Heart right ventricle (tissue), 16 donors: ENCODE data around the gene FAM89A. TPM values are rescaled to one million over a fixed set of nuclear protein-coding genes. Genes with fewer than 3 reads are reported as not detected.
A peak's percentile ranks its signal among the peaks of the same experiment; 100 is the strongest.

Experiments used
- ATAC-seq, 8 donors: fragments of 200-7000 bp; cut with Tn5 transposase; one replicate each; pipeline ENCODE4 v1.9.1; 2020; ENCODE audit warnings: mild to moderate bottlenecking in 8 of 8, moderate library complexity in 8 of 8, moderate number of reproducible peaks in 1 of 8
- DNase-seq, 2 donors: peaks; one replicate each; pipeline ENCODE4 v3.0.0-alpha.2; 2020
- H3K27ac ChIP-seq, 10 donors: fragments of 200-600 bp; sonication (generic) in 2 of 10; one replicate each; pipeline versions ENCODE4 v1.5.0 to v1.8.0; 2020 to 2022; ENCODE audit warnings: mild to moderate bottlenecking in 3 of 10
- H3K27me3 ChIP-seq, 7 donors: fragments of 200-600 bp; one replicate each; pipeline ENCODE4 v1.8.0; 2021 to 2022; ENCODE audit warnings: mild to moderate bottlenecking in 2 of 7
- H3K36me3 ChIP-seq, 9 donors: fragments of 200-600 bp; sonication (generic) in 1 of 9; one replicate each; pipeline versions ENCODE4 v1.5.0 to v1.8.0; 2020 to 2022; ENCODE audit warnings: mild to moderate bottlenecking in 2 of 9
- H3K4me1 ChIP-seq, 9 donors: fragments of 200-600 bp; sonication (generic) in 1 of 9; one replicate each; pipeline versions ENCODE4 v1.5.0 to v1.8.0; 2020 to 2022; ENCODE audit warnings: mild to moderate bottlenecking in 4 of 9
- H3K4me3 ChIP-seq, 10 donors: fragments of 200-600 bp; sonication (generic) in 2 of 10; one replicate each; pipeline versions ENCODE4 v1.5.0 to v1.8.0; 2020 to 2022; ENCODE audit warnings: mild to moderate bottlenecking in 7 of 10, moderate library complexity in 2 of 10
- H3K9me3 ChIP-seq, 11 donors: fragments of 200-600 bp in 10 of 11; sonication (generic) in 2 of 11; one replicate each; pipeline versions ENCODE4 v1.5.0 to v1.8.0; 2013 to 2022; ENCODE audit warnings: mild to moderate bottlenecking in 2 of 11, control low read depth in 1 of 11, moderate library complexity in 1 of 11
- WGBS, 2 donors: extraction: QIAGEN DNeasy Blood & Tissue Kit; methylation state at CpG; one replicate each; pipeline ENCODE4 v1.1.7; 2013; ENCODE audit warnings: inconsistent platforms in 1 of 2; 5-methylcytosine and 5-hydroxymethylcytosine counted together
- intact Hi-C, 10 donors: fragments of 100-400 bp; cut with DNase I; formaldehyde crosslinking; loops; one replicate each; pipeline versions ENCODE4 v1.11.1 to v1.14.2; 2022
- polyA plus RNA-seq, 2 donors: library from polyadenylated mRNA; stranded (reverse); fragments of 200-250 nt; gene quantifications; one replicate each; pipeline ENCODE4 v1.2.3, GENCODE V29; 2013
- total RNA-seq, 10 donors: library from RNA; stranded (reverse); fragmentation: NEBNext Ultra II Directional in 3 of 10; extraction: Animal tissue kit (Norgen Biotek cat#: 25700) in 3 of 10; gene quantifications; one replicate each; pipeline versions ENCODE4 v1.2.1 to v1.2.4, GENCODE V29; 2021 to 2023
- TF ChIP-seq, protein P1 (sequence below), 9 donors: fragments of 200-600 bp; sonication (generic) in 2 of 9; IDR thresholded peaks; one replicate each; pipeline versions ENCODE4 v1.5.0 to v1.8.0; 2021 to 2022; ENCODE audit warnings: antibody characterized with exemption in 9 of 9, mild to moderate bottlenecking in 5 of 9, moderate library complexity in 1 of 9
- donor health status: Arrhythmogenic right ventricular cardiomyopathy.
- donor health status: ischemic (EF 13 %, LVEDD 7.1; RV severe dilation, severe dysfunction).
- donor health status: healthy with polysubstance abuse.
- donor health status: DM: no; HTN: yes; CAD: no.
- donor health status: DM: no; HTN: no; CAD: no.
- donor health status: ischemic (EF 25% LVEDD 6.9; RV normal size, moderate dysfunction).
- donor health status: ischemic (EF 25% LVEDD 5.7; RV mildly dilated, moderate dysfunction).
- donor health status: healthy.
- donor health status: DM: yes; HTN: yes; CAD: no.
- donor health status: Ischemic cardiomyopathy.
- donor health status: ischemic (EF 35%, LVEDD 5.7; RV mildly dilated, moderate dysfunction).
- donor health status: nonischemic (EF 11% LVEDD 7.7; RV severe dilation, severe dysfunction).
- donor health status: DM: yes; HTN: yes; CAD: no.
- donor health status: PGD.
- donor health status: ischemic (EF 29% LVEDD 5.4; RV normal size, mild dysfunction).
- donor health status: nonischemic (EF 23%, LVEDD 6.1; RV moderate dilation, normal function).

Gene FAM89A
- total and polyA plus RNA-seq, 12 donors = 4.1 to 14.3 (median 5.3) TPM

GRCh38 chr1:230979952-230980351, 60.1 kb downstream of the FAM89A start:
- Histone ChIP-seq H3K9me3 (no peaks in the 10 kb centered on the region), H3K36me3 (peaks cover 0 to 38% (median 0%) of the 10 kb centered on the region in 9 donors), H3K27me3 (no peaks in the 10 kb centered on the region), H3K4me3 (peak overlapping the region in 8 of 10 donors; percentile 65 to 98 (median 80)), H3K4me1 (peaks cover 5 to 42% (median 27%) of the 10 kb centered on the region in 9 donors), H3K27ac (no peak overlapping the region)
- ATAC-seq = no peak
- WGBS, 2 donors = 79 to 81% methylated on average over 4 of the region's 4 CpGs
- TF ChIP-seq, protein P1, sequence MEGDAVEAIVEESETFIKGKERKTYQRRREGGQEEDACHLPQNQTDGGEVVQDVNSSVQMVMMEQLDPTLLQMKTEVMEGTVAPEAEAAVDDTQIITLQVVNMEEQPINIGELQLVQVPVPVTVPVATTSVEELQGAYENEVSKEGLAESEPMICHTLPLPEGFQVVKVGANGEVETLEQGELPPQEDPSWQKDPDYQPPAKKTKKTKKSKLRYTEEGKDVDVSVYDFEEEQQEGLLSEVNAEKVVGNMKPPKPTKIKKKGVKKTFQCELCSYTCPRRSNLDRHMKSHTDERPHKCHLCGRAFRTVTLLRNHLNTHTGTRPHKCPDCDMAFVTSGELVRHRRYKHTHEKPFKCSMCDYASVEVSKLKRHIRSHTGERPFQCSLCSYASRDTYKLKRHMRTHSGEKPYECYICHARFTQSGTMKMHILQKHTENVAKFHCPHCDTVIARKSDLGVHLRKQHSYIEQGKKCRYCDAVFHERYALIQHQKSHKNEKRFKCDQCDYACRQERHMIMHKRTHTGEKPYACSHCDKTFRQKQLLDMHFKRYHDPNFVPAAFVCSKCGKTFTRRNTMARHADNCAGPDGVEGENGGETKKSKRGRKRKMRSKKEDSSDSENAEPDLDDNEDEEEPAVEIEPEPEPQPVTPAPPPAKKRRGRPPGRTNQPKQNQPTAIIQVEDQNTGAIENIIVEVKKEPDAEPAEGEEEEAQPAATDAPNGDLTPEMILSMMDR (IDR thresholded peaks at IDR 0.05) = no peak
- intact Hi-C loops = loop anchor here in 2 of 10 donors (5.0 to 10.0 kb wide), 2 partner anchors 57 to 175 kb away; no protein-coding TSS in a partner anchor
- no peak for DNase-seq

DNA sequence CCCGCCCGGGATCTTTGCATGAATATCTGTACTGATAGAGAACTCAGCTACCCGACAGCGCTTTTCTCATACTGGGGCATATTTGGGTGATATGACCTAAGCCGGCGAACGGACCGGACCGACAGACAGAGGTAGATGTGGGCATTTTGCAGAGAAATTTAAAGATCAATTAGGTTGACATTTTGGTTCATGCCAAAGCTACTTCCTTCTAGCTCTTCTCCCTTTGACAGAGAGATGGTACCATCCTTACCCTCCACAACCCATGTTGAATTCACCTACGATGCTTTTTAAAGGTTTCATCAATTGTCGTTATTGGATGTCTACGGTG, 60.7 kb downstream of the FAM89A start:
- H3K27ac ChIP-seq = peak overlapping the region in 9 of 10 donors; percentile 72 to 89 (median 75)
- 5 to 6% methylated on average over 12 of the region's 12 CpGs for WGBS, 2 donors
- DNase-seq (no peak), ATAC-seq (peak in 1 of 8 donors; percentile 1)
- peak overlapping the region; percentile 65 to 98 (median 80) for H3K4me3 ChIP-seq
- intact Hi-C loops = loop anchor here in 1 of 10 donors (5.0 kb wide), 1 partner anchor 58 kb away; no protein-coding TSS in a partner anchor
- peaks cover 0 to 38% (median 0%) of the 10 kb centered on the region in 9 donors for H3K36me3 ChIP-seq
- TF ChIP-seq, protein P1 (IDR thresholded peaks at IDR 0.05) = no peak
- H3K27me3 ChIP-seq = no peaks in the 10 kb centered on the region
- no peaks in the 10 kb centered on the region for H3K9me3 ChIP-seq
- peaks cover 5 to 42% (median 27%) of the 10 kb centered on the region in 9 donors for H3K4me1 ChIP-seq

- 0% methylated on average over 62 to 79 of the region's 79 CpGs for WGBS, 2 donors
Measured at GRCh38 chr1:230978491-230979388, 61.3 kb downstream of the FAM89A start, which contains the start of the genes ARV1 and TTC13. TSS of gene ARV1 (plus strand) at chr1:230979094. CDS start at chr1:230979106, 12 bp downstream. TSS of gene TTC13 (minus strand) at chr1:230978861. CDS start at chr1:230978830, 31 bp downstream.

More at GRCh38 chr1:230978491-230979388, 61.3 kb downstream of the FAM89A start, which contains the start of the genes ARV1 and TTC13:
- DNase-seq (peak; percentile 98), ATAC-seq (peak; percentile 99 to 100 (median 100))
- TF ChIP-seq, protein P1 (IDR thresholded peaks at IDR 0.05) = peak in 6 of 9 donors; percentile 13 to 47 (median 34)
- intact Hi-C loops = loop anchor here in 1 of 10 donors (5.0 kb wide), 1 partner anchor 59 kb away; no protein-coding TSS in a partner anchor
- Histone ChIP-seq H3K4me1 (peaks cover 5 to 44% (median 27%) of the 10 kb centered on the region in 9 donors), H3K27me3 (no peaks in the 10 kb centered on the region), H3K27ac (peak within 1 kb of the TSS; percentile 72 to 89 (median 78)), H3K36me3 (peaks cover 0 to 38% (median 0%) of the 10 kb centered on the region in 9 donors), H3K4me3 (peak within 1 kb of the TSS; percentile 65 to 98 (median 80)), H3K9me3 (no peaks in the 10 kb centered on the region)
